HEK293 (cell line): ENCODE data around the gene CDC20.
A peak's percentile ranks its signal among the peaks of the same experiment; 100 is the strongest.

ENCODE experiments used
- KLF1 ChIP-seq: fragments of 450-650 bp; formaldehyde crosslinking; IDR thresholded peaks from 2 replicates; pipeline ENCODE4 v1.5.1; 2016; ENCODE audit warnings: missing biosample characterization, missing genetic modification characterization
- KLF17 ChIP-seq: fragments of 450-650 bp; formaldehyde crosslinking; IDR thresholded peaks from 2 replicates; pipeline ENCODE4 v1.5.1; 2016; ENCODE audit warnings: missing biosample characterization, missing genetic modification characterization
- PRDM10 ChIP-seq: fragments of 450-650 bp; formaldehyde crosslinking; IDR thresholded peaks from 2 replicates; pipeline ENCODE4 v1.5.1; 2016; ENCODE audit warnings: missing biosample characterization, missing genetic modification characterization
- WT1 ChIP-seq: fragments of 450-650 bp; formaldehyde crosslinking; IDR thresholded peaks from 2 replicates; pipeline ENCODE4 v1.5.1; 2016; ENCODE audit warnings: missing biosample characterization, missing genetic modification characterization
- ZBTB10 ChIP-seq: fragments of 450-650 bp; formaldehyde crosslinking; IDR thresholded peaks from 2 replicates; pipeline ENCODE4 v1.5.1; 2016; ENCODE audit warnings: missing biosample characterization, missing genetic modification characterization
- ZBTB17 ChIP-seq: fragments of 450-650 bp; formaldehyde crosslinking; IDR thresholded peaks from 2 replicates; pipeline ENCODE4 v1.5.1; 2016; ENCODE audit warnings: missing biosample characterization, missing genetic modification characterization
- ZBTB26 ChIP-seq: fragments of 450-650 bp; formaldehyde crosslinking; optimal IDR thresholded peaks from 2 replicates; pipeline ENCODE3; 2016; ENCODE audit warnings: missing biosample characterization, mild to moderate bottlenecking, missing genetic modification characterization
- ZBTB6 ChIP-seq: fragments of 450-650 bp; formaldehyde crosslinking; IDR thresholded peaks from 2 replicates; pipeline ENCODE4 v1.5.1; 2017; ENCODE audit warnings: missing biosample characterization, missing genetic modification characterization
- ZFHX2 ChIP-seq: fragments of 450-650 bp; formaldehyde crosslinking; conservative IDR thresholded peaks from 2 replicates; pipeline ENCODE4 v1.5.1; 2016; ENCODE audit warnings: missing biosample characterization, missing genetic modification characterization
- ZNF214 ChIP-seq: fragments of 450-650 bp; formaldehyde crosslinking; IDR thresholded peaks from 2 replicates; pipeline ENCODE4 v1.5.1; 2017; ENCODE audit warnings: missing biosample characterization, mild to moderate bottlenecking, missing genetic modification characterization, borderline replicate concordance
- ZNF223 ChIP-seq: fragments of 450-650 bp; formaldehyde crosslinking; IDR thresholded peaks from 2 replicates; pipeline ENCODE4 v1.5.1; 2016; ENCODE audit warnings: missing biosample characterization, missing genetic modification characterization
- ZNF324 ChIP-seq: fragments of 450-650 bp; formaldehyde crosslinking; IDR thresholded peaks from 2 replicates; pipeline ENCODE4 v1.5.1; 2016; ENCODE audit warnings: missing biosample characterization, missing genetic modification characterization
- ZNF335 ChIP-seq: fragments of 450-650 bp; formaldehyde crosslinking; conservative IDR thresholded peaks from 2 replicates; pipeline ENCODE4 v1.5.1; 2016; ENCODE audit warnings: missing biosample characterization, missing genetic modification characterization
- ZNF366 ChIP-seq: fragments of 450-650 bp; formaldehyde crosslinking; conservative IDR thresholded peaks from 2 replicates; pipeline ENCODE4 v1.5.1; 2016; ENCODE audit warnings: missing biosample characterization, missing genetic modification characterization
- ZNF488 ChIP-seq: fragments of 450-650 bp; formaldehyde crosslinking; IDR thresholded peaks from 2 replicates; pipeline ENCODE4 v1.5.1; 2016; ENCODE audit warnings: missing biosample characterization, missing genetic modification characterization
- ZNF501 ChIP-seq: fragments of 450-650 bp; formaldehyde crosslinking; IDR thresholded peaks from 2 replicates; pipeline ENCODE4 v1.5.1; 2016; ENCODE audit warnings: missing biosample characterization, missing genetic modification characterization
- ZNF529 ChIP-seq: fragments of 450-650 bp; formaldehyde crosslinking; IDR thresholded peaks from 2 replicates; pipeline ENCODE4 v1.5.1; 2017; ENCODE audit warnings: missing genetic modification characterization, missing biosample characterization; ENCODE audit not compliant: insufficient replicate concordance
- ZNF624 ChIP-seq: fragments of 450-650 bp; formaldehyde crosslinking; IDR thresholded peaks from 2 replicates; pipeline ENCODE4 v1.5.1; 2017; ENCODE audit warnings: missing biosample characterization, missing genetic modification characterization
- ZNF843 ChIP-seq: fragments of 450-650 bp; formaldehyde crosslinking; IDR thresholded peaks from 2 replicates; pipeline ENCODE4 v1.5.1; 2016; ENCODE audit warnings: missing biosample characterization, missing genetic modification characterization
- ZSCAN5A ChIP-seq: fragments of 450-650 bp; formaldehyde crosslinking; IDR thresholded peaks from 2 replicates; pipeline ENCODE4 v1.5.1; 2016; ENCODE audit warnings: missing biosample characterization, missing genetic modification characterization
- TF ChIP-seq, protein P1 (sequence below): fragments of 450-650 bp; formaldehyde crosslinking; IDR thresholded peaks from 2 replicates; pipeline ENCODE4 v1.5.1; 2016; ENCODE audit warnings: missing biosample characterization, missing genetic modification characterization
- TF ChIP-seq, protein P2 (sequence below): fragments of 450-650 bp; IDR thresholded peaks from 2 replicates; pipeline ENCODE4 v1.5.1; 2018; ENCODE audit warnings: missing biosample characterization, mild to moderate bottlenecking, missing genetic modification characterization

The CDC20 gene

DNA sequence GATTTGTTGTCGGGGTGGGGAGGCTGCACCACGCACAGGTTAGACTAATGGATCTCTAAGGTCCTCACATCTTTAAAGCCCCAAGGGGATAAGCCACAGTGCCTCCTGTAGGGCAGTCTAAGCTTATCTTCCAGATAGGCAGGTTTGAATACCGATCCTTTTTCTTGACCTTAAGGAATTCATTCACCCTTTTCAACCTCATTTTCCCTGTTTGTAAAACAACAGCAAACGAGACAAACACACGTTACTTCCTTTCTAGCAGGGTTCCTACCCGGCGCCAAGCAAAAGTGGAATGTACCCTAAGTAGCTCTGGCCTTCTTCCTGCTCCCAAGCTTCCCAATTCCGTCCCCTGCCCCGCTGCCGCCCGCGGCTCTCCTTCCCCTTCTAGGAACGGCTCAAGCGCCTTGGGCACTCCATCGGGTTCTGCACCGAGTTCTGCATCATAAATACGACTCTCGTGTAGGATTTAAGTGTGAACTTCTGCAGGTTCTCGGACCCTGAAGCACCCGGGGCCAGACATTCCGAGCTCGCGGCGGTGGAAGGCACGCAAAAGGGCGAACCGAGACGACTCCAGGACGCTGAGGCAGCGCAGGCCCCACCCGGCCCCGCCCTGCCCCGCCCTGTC lies 548 bp upstream of the CDC20 start (continued):
- TF ChIP-seq ZBTB10, result 0 out of 2 replicates have a peak, but pooled peaks have one; percentile 39
- TF ChIP-seq ZNF488 (tag by site-specific recombination), result no peak
- TF ChIP-seq WT1 (tag by site-specific recombination), result no peak
- no peak for TF ChIP-seq ZFHX2 (tag by site-specific recombination)
- TF ChIP-seq KLF1 (tag by site-specific recombination), result peak; percentile 97
- TF ChIP-seq, protein P1, sequence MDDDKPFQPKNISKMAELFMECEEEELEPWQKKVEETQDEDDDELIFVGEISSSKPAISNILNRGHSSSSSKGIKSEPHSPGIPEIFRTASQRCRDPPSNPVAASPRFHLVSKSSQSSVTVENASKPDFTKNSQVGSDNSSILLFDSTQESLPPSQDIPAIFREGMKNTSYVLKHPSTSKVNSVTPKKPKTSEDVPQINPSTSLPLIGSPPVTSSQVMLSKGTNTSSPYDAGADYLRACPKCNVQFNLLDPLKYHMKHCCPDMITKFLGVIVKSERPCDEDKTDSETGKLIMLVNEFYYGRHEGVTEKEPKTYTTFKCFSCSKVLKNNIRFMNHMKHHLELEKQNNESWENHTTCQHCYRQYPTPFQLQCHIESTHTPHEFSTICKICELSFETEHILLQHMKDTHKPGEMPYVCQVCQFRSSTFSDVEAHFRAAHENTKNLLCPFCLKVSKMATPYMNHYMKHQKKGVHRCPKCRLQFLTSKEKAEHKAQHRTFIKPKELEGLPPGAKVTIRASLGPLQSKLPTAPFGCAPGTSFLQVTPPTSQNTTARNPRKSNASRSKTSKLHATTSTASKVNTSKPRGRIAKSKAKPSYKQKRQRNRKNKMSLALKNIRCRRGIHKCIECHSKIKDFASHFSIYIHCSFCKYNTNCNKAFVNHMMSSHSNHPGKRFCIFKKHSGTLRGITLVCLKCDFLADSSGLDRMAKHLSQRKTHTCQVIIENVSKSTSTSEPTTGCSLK (tag by site-specific recombination), result no peak
- TF ChIP-seq, protein P2, sequence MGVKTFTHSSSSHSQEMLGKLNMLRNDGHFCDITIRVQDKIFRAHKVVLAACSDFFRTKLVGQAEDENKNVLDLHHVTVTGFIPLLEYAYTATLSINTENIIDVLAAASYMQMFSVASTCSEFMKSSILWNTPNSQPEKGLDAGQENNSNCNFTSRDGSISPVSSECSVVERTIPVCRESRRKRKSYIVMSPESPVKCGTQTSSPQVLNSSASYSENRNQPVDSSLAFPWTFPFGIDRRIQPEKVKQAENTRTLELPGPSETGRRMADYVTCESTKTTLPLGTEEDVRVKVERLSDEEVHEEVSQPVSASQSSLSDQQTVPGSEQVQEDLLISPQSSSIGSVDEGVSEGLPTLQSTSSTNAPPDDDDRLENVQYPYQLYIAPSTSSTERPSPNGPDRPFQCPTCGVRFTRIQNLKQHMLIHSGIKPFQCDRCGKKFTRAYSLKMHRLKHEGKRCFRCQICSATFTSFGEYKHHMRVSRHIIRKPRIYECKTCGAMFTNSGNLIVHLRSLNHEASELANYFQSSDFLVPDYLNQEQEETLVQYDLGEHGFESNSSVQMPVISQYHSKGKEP (tag by site-specific recombination), result 0 out of 2 replicates have a peak, but pooled peaks have one; percentile 18
- TF ChIP-seq ZNF529 (tag by site-specific recombination), result no peak
- peak; percentile 28; the same call in 1 of the 2 replicates for TF ChIP-seq ZNF324 (tag by site-specific recombination)
- TF ChIP-seq ZNF366 (tag by site-specific recombination), result no peak
- no peak for TF ChIP-seq ZSCAN5A (tag by site-specific recombination)
- TF ChIP-seq ZBTB17 (tag by site-specific recombination), result peak; percentile 94
- TF ChIP-seq ZNF624 (tag by site-specific recombination), result no peak
- TF ChIP-seq ZNF843 (tag by site-specific recombination), result peak; percentile 20; the same call in 1 of the 2 replicates
- TF ChIP-seq ZNF214, result no peak
- TF ChIP-seq ZNF501 (tag by site-specific recombination), result peak; percentile 30; the same call in 1 of the 2 replicates
- TF ChIP-seq ZNF335 (tag by site-specific recombination), result peak; percentile 95
- peak; percentile 30 for TF ChIP-seq ZBTB26 (tag by site-specific recombination)
- peak; percentile 93 for TF ChIP-seq PRDM10 (tag by site-specific recombination)
- peak; percentile 51; the same call in 1 of the 2 replicates for TF ChIP-seq KLF17 (tag by site-specific recombination)
- peak; percentile 98 for TF ChIP-seq ZBTB6 (tag by site-specific recombination)
- no peak for TF ChIP-seq ZNF223 (tag by site-specific recombination)
